B cell (primary cell): Measurements from ENCODE around the gene CAV1. TPM values are rescaled to one million over a fixed set of nuclear protein-coding genes. Genes with fewer than 3 reads are reported as not detected.

Source experiments
- ATAC-seq: fragments of 200-7000 bp; cut with Tn5 transposase; one replicate; pipeline ENCODE4 v1.10.0; 2021; ENCODE audit warnings: low read depth, mild to moderate bottlenecking, moderate number of reproducible peaks, moderate library complexity
- CTCF ChIA-PET: fragments of 350-600 bp; sonication (Branson Sonifier 250); formaldehyde crosslinking; loops from one replicate; lab custom pipeline; 2021; ENCODE audit warnings: antibody characterized with exemption, inconsistent platforms; lab: Charles Lee
- POLR2A ChIA-PET: fragments of 350-600 bp; sonication (Branson Sonifier 250); formaldehyde crosslinking; loops from one replicate; lab custom pipeline; 2021; ENCODE audit warnings: antibody characterized with exemption; lab: Charles Lee
- DNase-seq: peaks from one replicate; pipeline ENCODE4 v3.0.0; 2013
- H2AFZ ChIP-seq: 2 replicates; pipeline ENCODE4 v1.6.1; 2012; ENCODE audit warnings: mild to moderate bottlenecking, low read depth, low read length; ENCODE audit not compliant: insufficient read depth, poor library complexity, severe bottlenecking
- H3K27ac ChIP-seq, 2 donors: 1 replicate in 1 of 2; 2 replicates in 1 of 2; pipeline ENCODE4 v1.5.1; 2012 to 2013; ENCODE audit warnings: low read length in 2 of 2, mild to moderate bottlenecking in 2 of 2, moderate library complexity in 1 of 2
- H3K27me3 ChIP-seq, 4 experiments: fragments of 200-600 bp in 1 of 4; sonication (generic) in 1 of 4; replicated peaks in 1 of 4; 1 replicate in 2 of 4; 2 replicates in 2 of 4; pipeline versions ENCODE4 v1.6.1 to v1.7.0; 2013 to 2016; ENCODE audit warnings: low read length in 3 of 4, mild to moderate bottlenecking in 2 of 4, mixed read lengths in 1 of 4, moderate library complexity in 1 of 4; ENCODE audit not compliant: insufficient read depth in 4 of 4, control insufficient read depth in 3 of 4; ENCODE audit errors: control extremely low read depth in 1 of 4
- H3K36me3 ChIP-seq, 2 experiments: replicated peaks in 1 of 2; 1 replicate in 1 of 2; 2 replicates in 1 of 2; pipeline versions ENCODE4 v1.6.1 to v1.7.1; 2013; ENCODE audit warnings: low read length in 1 of 2; ENCODE audit not compliant: insufficient read depth in 2 of 2, control insufficient read depth in 1 of 2; ENCODE audit errors: control extremely low read depth in 1 of 2, extremely low read depth in 1 of 2
- H3K4me1 ChIP-seq, 2 donors: fragments of 200-600 bp in 1 of 2; sonication (generic) in 1 of 2; 1 replicate in 1 of 2; 2 replicates in 1 of 2; pipeline versions ENCODE4 v1.5.1 to v1.6.1; 2013 to 2017; ENCODE audit warnings: low read length in 2 of 2; ENCODE audit not compliant: control insufficient read depth in 2 of 2, insufficient read depth in 2 of 2
- H3K4me2 ChIP-seq: replicated peaks from 2 replicates; pipeline ENCODE3; 2012; ENCODE audit warnings: mild to moderate bottlenecking, low read depth, low read length; ENCODE audit not compliant: poor library complexity, severe bottlenecking
- H3K4me3 ChIP-seq, 5 experiments: fragments of 200-600 bp in 1 of 5; sonication (generic) in 1 of 5; 1 replicate in 3 of 5; 2 replicates in 2 of 5; pipeline versions ENCODE4 v1.5.1 to v1.7.0; 2011 to 2016; ENCODE audit warnings: low read length in 4 of 5, mild to moderate bottlenecking in 4 of 5, low read depth in 2 of 5, control low read depth in 1 of 5, moderate library complexity in 1 of 5; ENCODE audit not compliant: insufficient read depth in 1 of 5; ENCODE audit errors: control extremely low read depth in 1 of 5, extremely low read depth in 1 of 5
- H3K79me2 ChIP-seq: fragments of 200-600 bp; sonication (generic); one replicate; pipeline ENCODE4 v1.6.0; 2016; ENCODE audit warnings: low read length; ENCODE audit not compliant: control insufficient read depth, insufficient read depth
- H3K9ac ChIP-seq: fragments of 200-600 bp; sonication (generic); 2 replicates; pipeline ENCODE4 v1.6.1; 2017; ENCODE audit warnings: mild to moderate bottlenecking, low read length, moderate library complexity
- H3K9me3 ChIP-seq, 3 donors: one replicate each; pipeline versions ENCODE4 v1.6.1 to v1.7.1; 2013; ENCODE audit warnings: low read length in 2 of 3; ENCODE audit not compliant: control insufficient read depth in 2 of 3, insufficient read depth in 1 of 3; ENCODE audit errors: control extremely low read depth in 1 of 3
- H4K20me1 ChIP-seq: 2 replicates; pipeline ENCODE4 v1.6.0; 2012; ENCODE audit warnings: mild to moderate bottlenecking, low read length; ENCODE audit not compliant: insufficient read depth, control insufficient read depth, poor library complexity, severe bottlenecking
- H3K27ac Mint-ChIP-seq: one replicate; pipeline ENCODE4 v1.8.0; 2021; ENCODE audit warnings: mixed read lengths
- H3K27me3 Mint-ChIP-seq: one replicate; pipeline ENCODE4 v1.8.0; 2021; ENCODE audit warnings: mixed read lengths
- H3K4me1 Mint-ChIP-seq: one replicate; pipeline ENCODE4 v1.8.0; 2021; ENCODE audit warnings: mixed read lengths
- H3K4me3 Mint-ChIP-seq: one replicate; pipeline ENCODE4 v1.8.0; 2021; ENCODE audit warnings: mixed read lengths
- H3K9me3 Mint-ChIP-seq: one replicate; pipeline ENCODE4 v1.8.0; 2022; ENCODE audit warnings: mixed read lengths; ENCODE audit not compliant: insufficient read depth
- CTCF ChIP-seq: fragments of 200-600 bp; IDR thresholded peaks from one replicate; pipeline ENCODE4 v1.8.0; 2022; ENCODE audit warnings: antibody characterized with exemption, mild to moderate bottlenecking
- EZH2 ChIP-seq: IDR thresholded peaks from 2 replicates; pipeline ENCODE4 v1.6.1; 2012; ENCODE audit warnings: borderline replicate concordance, low read depth, mild to moderate bottlenecking, moderate library complexity, low read length; ENCODE audit not compliant: insufficient read depth, poor library complexity, severe bottlenecking
- WGBS: methylation state at CpG from one replicate; pipeline ENCODE4 v1.1.5; 2013; ENCODE audit warnings: missing lambda C conversion rate; ENCODE audit not compliant: insufficient coverage; 5-methylcytosine and 5-hydroxymethylcytosine counted together
- intact Hi-C: fragments of 100-400 bp; cut with micrococcal nuclease; formaldehyde crosslinking; loops from one replicate; pipeline ENCODE4 v1.10.0; 2022
- polyA plus RNA-seq: library from polyadenylated mRNA; depleted of rRNA; stranded (reverse); fragments of >200 nt; gene quantifications from 2 replicates; pipeline ENCODE4 v1.2.3, GENCODE V29; 2012
- total RNA-seq, 2 donors: library from RNA; stranded (reverse); fragments of 120-200 nt in 1 of 2; gene quantifications; 1 replicate in 1 of 2; 2 replicates in 1 of 2; pipeline versions ENCODE4 v1.2.3 to v1.2.4, GENCODE V29; 2013 to 2022

The CAV1 gene
- total and polyA plus RNA-seq, 2 donors (not counting 1 experiment from before 2014, with no cell fraction given): 0.95 to 1.9 TPM

DNA sequence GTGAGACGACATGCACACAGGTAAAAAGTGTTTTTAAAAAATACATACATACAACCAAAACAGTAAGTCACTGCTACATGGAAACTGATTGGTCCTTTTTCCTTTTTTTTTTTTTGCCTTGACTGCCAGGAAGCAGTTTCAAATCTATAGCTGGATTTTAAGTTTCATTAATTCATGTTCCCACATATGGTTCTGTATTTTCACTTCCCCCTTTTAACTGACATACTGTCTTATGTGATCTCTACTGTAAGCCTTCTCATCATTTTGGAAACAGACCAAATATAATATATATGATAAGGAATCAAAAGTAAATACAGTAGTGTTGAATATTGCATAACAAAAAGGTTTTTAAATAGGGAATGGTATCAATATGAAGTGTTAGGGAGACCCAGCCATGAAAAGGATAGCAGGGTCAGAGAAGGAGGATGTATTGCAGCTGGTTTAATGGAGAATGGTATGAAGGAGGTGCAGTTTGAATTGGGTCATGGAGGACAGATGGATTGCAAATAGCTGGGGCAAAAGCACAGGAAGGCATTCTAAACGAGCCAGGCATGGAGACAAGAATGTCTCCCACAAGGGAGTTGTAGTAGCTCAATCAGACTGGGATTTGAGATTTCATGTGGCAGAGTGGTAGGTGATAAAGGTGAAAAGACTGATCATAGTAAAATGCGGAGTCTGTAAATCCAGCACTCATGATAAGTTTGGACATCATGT is 5.4 kb downstream of the CAV1 start:
- Histone ChIP-seq H4K20me1 (no peaks in the 10 kb centered on the region), H3K9me3 (no peaks in the 10 kb centered on the region), H3K36me3 (no peaks in the 10 kb centered on the region), H3K27ac (no peak overlapping the region), H2AFZ (no peak overlapping the region), H3K4me3 (no peak overlapping the region), H3K79me2 (no peaks in the 10 kb centered on the region), H3K9ac (no peak overlapping the region), H3K27me3 (peaks cover 0 to 26% (median 15%) of the 10 kb centered on the region in 4 experiments), H3K4me1 (peaks cover 7 to 16% of the 10 kb centered on the region in 2 donors), H3K4me2 (no peak overlapping the region)
- DNase-seq (no peak), ATAC-seq (no peak)
- Mint-ChIP-seq H3K27ac (no peak overlapping the region), H3K4me1 (peaks cover 15% of the 10 kb centered on the region), H3K9me3 (no peaks in the 10 kb centered on the region), H3K4me3 (no peak overlapping the region), H3K27me3 (peaks cover 17% of the 10 kb centered on the region)
- ChIA-PET POLR2A (interaction anchor here (0.7 kb wide), 1 partner anchor 1607 kb away, joined by 3 read pairs; no protein-coding TSS in a partner anchor), CTCF (interaction anchor here (1.0 to 1.2 kb wide), 3 partner anchors 61 to 272 kb away, joined by 3 to 5 read pairs (median 4); no protein-coding TSS in a partner anchor)
- TF ChIP-seq CTCF (no peak), EZH2 (no peak)
- intact Hi-C loops: no loop called here
- 84% methylated on average over 2 of the region's 3 CpGs for WGBS

DNA sequence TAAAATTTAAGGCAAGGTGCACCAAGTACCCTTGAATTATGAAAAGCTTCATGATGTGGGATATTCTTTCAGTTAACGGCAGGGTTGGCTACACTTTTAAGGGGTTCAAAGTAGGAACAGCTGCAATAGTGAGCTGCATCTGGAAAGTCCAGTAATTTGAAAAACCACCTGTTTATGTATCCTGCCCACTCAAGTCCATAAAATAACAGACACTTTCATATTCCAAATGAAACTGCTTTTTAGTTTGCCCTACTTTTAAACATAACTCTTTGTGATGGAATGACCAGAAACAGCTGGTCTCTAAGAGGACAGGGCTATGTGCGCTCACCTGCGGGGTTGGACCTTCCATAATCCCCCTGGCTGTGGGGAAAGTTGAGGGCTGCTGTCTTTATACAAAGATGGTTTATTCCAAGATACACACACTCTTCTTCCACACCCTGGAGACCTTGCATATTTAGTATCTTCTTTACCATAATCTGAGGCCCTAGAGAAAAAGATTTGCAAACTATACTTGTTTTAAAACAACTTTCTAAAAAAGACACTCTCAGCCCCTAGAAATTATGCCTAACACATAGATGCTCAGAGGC is 7.4 kb downstream of the CAV1 start:
- no peak overlapping the region for H3K4me3 Mint-ChIP-seq
- no peak overlapping the region for H3K27ac ChIP-seq
- CTCF ChIA-PET: interaction anchor here (0.8 to 1.2 kb wide), 2 partner anchors 11 to 272 kb away, joined by 3 read pairs; no protein-coding TSS in a partner anchor
- no peaks in the 10 kb centered on the region for H3K36me3 ChIP-seq
- no peaks in the 10 kb centered on the region for H3K4me1 ChIP-seq
- H3K9me3 ChIP-seq: no peaks in the 10 kb centered on the region
- no peaks in the 10 kb centered on the region for H3K4me1 Mint-ChIP-seq
- intact Hi-C loops: no loop called here
- TF ChIP-seq CTCF (no peak), EZH2 (no peak)
- H4K20me1 ChIP-seq: no peaks in the 10 kb centered on the region
- peaks cover 0 to 11% (median 4%) of the 10 kb centered on the region in 4 experiments for H3K27me3 ChIP-seq
- no peak overlapping the region for H2AFZ ChIP-seq
- ATAC-seq (no peak), DNase-seq (no peak)
- H3K9ac ChIP-seq: no peak overlapping the region
- H3K4me3 ChIP-seq: no peak overlapping the region
- WGBS: 100% methylated on average over 1 of the region's 3 CpGs
- no peak overlapping the region for H3K27ac Mint-ChIP-seq
- POLR2A ChIA-PET: no interaction called here
- peaks cover 7% of the 10 kb centered on the region for H3K27me3 Mint-ChIP-seq
- H3K9me3 Mint-ChIP-seq: no peaks in the 10 kb centered on the region
- H3K79me2 ChIP-seq: no peaks in the 10 kb centered on the region
- no peak overlapping the region for H3K4me2 ChIP-seq
